ENCODE results near the gene PPIL3. TPM values are rescaled to one million over a fixed set of nuclear protein-coding genes. Genes with fewer than 3 reads are reported as not detected.

Gene PPIL3
- total RNA-seq, 4 donors from 2014 or later, result 10.5 to 26.4 (median 19.5) TPM

- Histone ChIP-seq H3K27me3 (no peaks in the 10 kb centered on the region), H3K9me3 (no peaks in the 10 kb centered on the region), H3K27ac (no peak overlapping the region), H3K4me3 (no peak overlapping the region), H3K4me1 (no peaks in the 10 kb centered on the region), H3K36me3 (peaks cover 0 to 71% (median 3%) of the 10 kb centered on the region in 3 donors)
- TF ChIP-seq CTCF (IDR thresholded peaks at IDR 0.05), result no peak
- DNase-seq, result no peak
These were observed 36.3 kb downstream of the PPIL3 start for GRCh38 chr2:200852605-200853004.

DNA sequence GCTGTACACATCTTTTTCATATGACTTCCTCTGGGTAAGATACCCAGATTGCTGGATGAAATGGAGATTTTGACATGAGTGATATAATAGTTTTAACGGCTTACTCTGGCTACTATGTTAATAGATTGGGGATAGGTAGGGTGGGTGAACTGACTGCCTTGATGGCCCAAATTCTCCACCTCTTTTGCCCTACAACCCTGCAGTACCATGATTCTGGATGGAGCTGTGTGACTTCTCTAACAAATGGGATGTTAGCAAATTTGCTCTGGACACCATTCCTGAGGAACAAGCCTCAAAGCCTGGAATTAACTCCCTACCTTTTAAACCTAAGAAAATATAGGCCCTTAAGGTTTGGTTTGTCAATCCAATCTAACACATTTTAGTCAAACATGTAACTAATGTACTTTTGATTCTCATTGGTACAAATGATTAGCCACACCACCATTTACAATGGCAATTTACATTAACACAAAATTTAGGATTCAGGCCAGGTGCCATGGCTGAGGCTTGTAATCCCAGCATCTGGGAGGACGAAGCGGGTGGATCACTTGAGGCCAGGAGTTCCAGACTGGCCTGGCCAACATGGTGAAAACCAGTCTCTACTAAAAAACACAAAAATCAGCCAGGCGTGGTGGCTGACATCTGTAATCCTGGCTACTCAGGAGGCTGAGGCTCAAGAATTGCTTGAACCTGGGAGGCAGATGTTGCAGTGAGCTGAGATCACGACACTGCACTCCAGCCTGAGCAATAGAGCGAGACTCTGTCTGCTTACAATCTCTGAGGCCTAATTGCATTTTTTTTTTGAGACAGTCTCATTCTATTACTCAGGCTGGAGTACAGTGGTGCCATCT lies 37.3 kb downstream of the PPIL3 start:
- no peaks in the 10 kb centered on the region for H3K4me1 ChIP-seq
- no peak overlapping the region for H3K4me3 ChIP-seq
- no peak overlapping the region for H3K27ac ChIP-seq
- no peak for DNase-seq
- H3K36me3 ChIP-seq, result peaks cover 0 to 61% (median 0%) of the 10 kb centered on the region in 3 donors
- no peaks in the 10 kb centered on the region for H3K27me3 ChIP-seq
- no peaks in the 10 kb centered on the region for H3K9me3 ChIP-seq
- TF ChIP-seq CTCF (IDR thresholded peaks at IDR 0.05) (no peak), POLR2A (IDR thresholded peaks at IDR 0.05) (no peak)

DNA sequence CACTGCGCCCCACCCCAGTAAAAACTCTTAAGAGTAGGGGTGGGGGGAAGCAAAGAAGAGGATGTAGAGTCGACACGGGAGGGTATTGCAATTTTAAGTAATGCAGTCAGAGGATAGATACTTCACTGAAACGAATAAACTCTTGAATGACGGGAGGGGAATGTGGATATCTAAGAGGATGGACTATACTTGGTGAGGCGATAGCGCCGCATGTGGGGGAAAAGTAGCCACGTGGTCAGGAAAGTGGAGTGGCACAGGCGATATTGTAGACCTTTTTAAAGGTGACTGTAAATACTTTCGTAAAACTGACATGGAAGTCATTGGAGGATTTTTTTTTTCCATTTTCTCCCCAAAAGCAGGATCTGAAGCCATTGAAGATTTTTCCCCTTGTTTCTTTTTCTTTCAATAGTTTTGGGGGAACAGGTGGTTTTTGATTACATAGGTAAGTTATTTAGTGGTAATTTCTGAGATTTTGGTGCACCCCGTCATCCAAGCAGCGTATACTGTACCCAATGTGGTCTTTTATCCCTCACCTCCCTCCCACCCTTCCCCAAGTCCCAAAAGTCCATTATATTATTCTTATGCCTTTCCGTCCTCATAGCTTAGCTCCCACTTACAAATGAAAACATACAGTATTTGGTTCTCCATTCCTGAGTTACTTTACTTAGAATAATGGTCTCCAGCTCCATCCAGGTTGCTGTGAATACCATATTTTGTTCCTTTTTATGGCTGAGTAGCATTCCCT lies 38.2 kb downstream of the PPIL3 start:
- no peak overlapping the region for H3K4me3 ChIP-seq
- H3K27me3 ChIP-seq, result no peaks in the 10 kb centered on the region
- H3K9me3 ChIP-seq, result no peaks in the 10 kb centered on the region
- no peak overlapping the region for H3K27ac ChIP-seq
- no peak for TF ChIP-seq POLR2A (IDR thresholded peaks at IDR 0.05)
- no peaks in the 10 kb centered on the region for H3K4me1 ChIP-seq
- no peak for DNase-seq
- H3K36me3 ChIP-seq, result peaks cover 0 to 52% (median 0%) of the 10 kb centered on the region in 3 donors

DNA sequence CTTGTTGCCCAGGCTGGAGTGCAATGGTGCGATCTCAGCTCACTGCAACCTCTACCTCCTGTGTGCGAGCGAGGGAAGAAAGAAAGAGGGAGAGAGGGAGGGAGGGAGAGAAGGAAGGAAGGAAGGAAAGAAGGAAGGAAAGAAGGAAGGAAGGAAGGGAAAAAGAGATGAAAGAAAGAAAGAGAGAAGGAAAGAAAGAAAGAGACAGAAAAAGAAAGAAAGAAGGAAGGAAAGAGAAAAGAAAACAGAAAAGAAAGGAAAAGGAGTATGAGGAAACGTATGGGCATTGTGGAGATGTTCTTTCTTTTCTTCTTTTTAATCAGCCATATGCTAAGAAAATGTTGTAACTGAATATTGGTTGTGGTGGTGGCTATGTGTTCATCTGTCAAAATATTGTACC lies 40.9 kb downstream of the PPIL3 start:
- Histone ChIP-seq H3K4me3 (no peak overlapping the region), H3K4me1 (no peaks in the 10 kb centered on the region), H3K36me3 (peaks cover 0 to 24% (median 0%) of the 10 kb centered on the region in 3 donors), H3K27ac (no peak overlapping the region), H3K27me3 (no peaks in the 10 kb centered on the region), H3K9me3 (no peaks in the 10 kb centered on the region)
- no peak for TF ChIP-seq POLR2A (IDR thresholded peaks at IDR 0.05)
- no peak for TF ChIP-seq CTCF (IDR thresholded peaks at IDR 0.05)
- no peak for DNase-seq

GRCh38 chr2:200847269-200847668 lies 41.6 kb downstream of the PPIL3 start:
- no peak for TF ChIP-seq CTCF (IDR thresholded peaks at IDR 0.05)
- TF ChIP-seq POLR2A (IDR thresholded peaks at IDR 0.05), result no peak
- Histone ChIP-seq H3K27me3 (no peaks in the 10 kb centered on the region), H3K36me3 (peaks cover 0 to 17% (median 0%) of the 10 kb centered on the region in 3 donors), H3K27ac (no peak overlapping the region), H3K4me3 (no peak overlapping the region), H3K4me1 (no peaks in the 10 kb centered on the region), H3K9me3 (no peaks in the 10 kb centered on the region)
- DNase-seq, result no peak
